ENCODE measurements around the gene VWA8. TPM values are rescaled to one million over a fixed set of nuclear protein-coding genes. Genes with fewer than 3 reads are reported as not detected.

VWA8 gene
- total RNA-seq, 1 experiment from 2014 or later, result 22.6 TPM

DNA sequence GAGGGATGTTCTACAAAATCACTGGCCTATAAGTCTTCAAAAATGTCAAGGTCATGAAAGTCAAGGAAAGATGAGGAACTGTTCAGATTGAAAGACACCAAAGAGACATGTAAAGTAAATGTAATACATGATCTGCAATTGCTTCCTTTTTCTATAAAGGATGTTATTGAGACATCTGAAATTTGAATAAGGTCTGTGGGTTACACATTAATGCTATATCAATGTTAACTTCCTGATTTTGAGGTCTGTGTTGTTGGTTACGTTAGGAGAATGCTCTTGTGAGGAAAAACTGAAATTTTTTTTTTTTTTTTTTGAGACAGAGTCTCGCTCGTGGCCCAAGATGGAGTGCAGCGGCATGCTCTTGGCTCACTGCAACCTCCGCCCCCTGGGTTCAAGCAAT lies 306.1 kb downstream of the VWA8 start:
- CTCF ChIA-PET, result no interaction called here
- no peaks in the 10 kb centered on the region for H3K27me3 ChIP-seq (ENCODE audit: insufficient read depth, low read length)
- H3K9me3 ChIP-seq (ENCODE audit: control insufficient read depth in 1 of 2, insufficient read depth in 1 of 2, low read depth in 1 of 2, low read length in 2 of 2), result no peaks in the 10 kb centered on the region
- no peaks in the 10 kb centered on the region for H3K9me2 ChIP-seq (ENCODE audit: insufficient read depth)
- POLR2A ChIA-PET, result no interaction called here
- peaks cover 9 to 10% of the 10 kb centered on the region in 2 experiments for H3K4me1 ChIP-seq (ENCODE audit: control insufficient read depth in 1 of 2, insufficient read depth in 2 of 2, low read length in 2 of 2)
- H3K27ac ChIP-seq (ENCODE audit: low read depth, low read length), result no peak overlapping the region
- H3K36me3 ChIP-seq (ENCODE audit: control insufficient read depth in 1 of 2, insufficient read depth in 2 of 2, low read length in 2 of 2), result no peaks in the 10 kb centered on the region
- H3K9ac ChIP-seq (ENCODE audit: low read length), result no peak overlapping the region
- intact Hi-C loops (cut with micrococcal nuclease), result loop anchor here (5.0 to 10.0 kb wide), 3 partner anchors 300 to 592 kb away; partner anchors contain the start of gene WBP4
- no peak overlapping the region for H3K4me2 ChIP-seq (ENCODE audit: low read length)
- H3K79me2 ChIP-seq (ENCODE audit: insufficient read depth, low read length), result no peaks in the 10 kb centered on the region
- no peaks in the 10 kb centered on the region for H4K20me1 ChIP-seq (ENCODE audit: insufficient read depth)
- RAD21 ChIA-PET (ENCODE audit: low non-redundant PET in 1 of 2, low total read pairs in 2 of 2, uncharacterized antibody in 2 of 2, unreplicated experiment in 2 of 2), result no interaction called here
- no peak overlapping the region for H2AFZ ChIP-seq (ENCODE audit: low read depth, low read length, poor library complexity, severe bottlenecking)
- ATAC-seq, result no peak
- no peak for DNase-seq (ENCODE audit: low read depth, low spot score)
- H3K4me3 ChIP-seq (replicated peaks in 1 of 2; ENCODE audit: low read depth in 1 of 2, low read length in 2 of 2), result no peak overlapping the region
- BruUV-seq (replicated peaks), result no TSS peak
- TF ChIP-seq EZH2phosphoT487 (IDR thresholded peaks at IDR 0.05; ENCODE audit: borderline replicate concordance) (no peak), EGR1 (IDR thresholded peaks at IDR 0.05; ENCODE audit: low read depth) (no peak), POLR2A (IDR thresholded peaks at IDR 0.05; ENCODE audit: borderline replicate concordance, extremely low read depth, insufficient read depth, insufficient read length) (no peak), YY1 (IDR thresholded peaks at IDR 0.05; ENCODE audit: extremely low read depth, insufficient replicate concordance, low read depth, low read length) (no peak), CEBPB (IDR thresholded peaks at IDR 0.05; ENCODE audit: low read depth) (no peak), SRF (IDR thresholded peaks at IDR 0.05; ENCODE audit: low read depth) (no peak), POLR2AphosphoS5 (IDR thresholded peaks at IDR 0.05; ENCODE audit: low read depth, low read length) (no peak), CBX3 (IDR thresholded peaks at IDR 0.05; ENCODE audit: low read depth) (no peak), ELF1 (IDR thresholded peaks at IDR 0.05; ENCODE audit: borderline replicate concordance, low read depth) (no peak), SIN3A (IDR thresholded peaks at IDR 0.05; ENCODE audit: low read depth) (no peak), TCF7L2 (IDR thresholded peaks at IDR 0.05; ENCODE audit: borderline replicate concordance, extremely low read depth, insufficient read depth, insufficient read length) (no peak), FOSL1 (IDR thresholded peaks at IDR 0.05; ENCODE audit: low read depth) (no peak), EZH2 (IDR thresholded peaks at IDR 0.05) (no peak), ZBTB33 (IDR thresholded peaks at IDR 0.05; ENCODE audit: extremely low read depth, insufficient replicate concordance, low read length) (no peak), ZFX (IDR thresholded peaks at IDR 0.05) (no peak), RAD21 (IDR thresholded peaks at IDR 0.05; ENCODE audit: low read depth) (no peak), ZNF274 (IDR thresholded peaks at IDR 0.05; ENCODE audit: low read depth, low read length) (no peak), SP1 (IDR thresholded peaks at IDR 0.05; ENCODE audit: low read depth) (no peak)
- TF ChIP-seq, protein P1, sequence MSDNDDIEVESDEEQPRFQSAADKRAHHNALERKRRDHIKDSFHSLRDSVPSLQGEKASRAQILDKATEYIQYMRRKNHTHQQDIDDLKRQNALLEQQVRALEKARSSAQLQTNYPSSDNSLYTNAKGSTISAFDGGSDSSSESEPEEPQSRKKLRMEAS (IDR thresholded peaks at IDR 0.05), result no peak
- TF ChIP-seq, protein P2, sequence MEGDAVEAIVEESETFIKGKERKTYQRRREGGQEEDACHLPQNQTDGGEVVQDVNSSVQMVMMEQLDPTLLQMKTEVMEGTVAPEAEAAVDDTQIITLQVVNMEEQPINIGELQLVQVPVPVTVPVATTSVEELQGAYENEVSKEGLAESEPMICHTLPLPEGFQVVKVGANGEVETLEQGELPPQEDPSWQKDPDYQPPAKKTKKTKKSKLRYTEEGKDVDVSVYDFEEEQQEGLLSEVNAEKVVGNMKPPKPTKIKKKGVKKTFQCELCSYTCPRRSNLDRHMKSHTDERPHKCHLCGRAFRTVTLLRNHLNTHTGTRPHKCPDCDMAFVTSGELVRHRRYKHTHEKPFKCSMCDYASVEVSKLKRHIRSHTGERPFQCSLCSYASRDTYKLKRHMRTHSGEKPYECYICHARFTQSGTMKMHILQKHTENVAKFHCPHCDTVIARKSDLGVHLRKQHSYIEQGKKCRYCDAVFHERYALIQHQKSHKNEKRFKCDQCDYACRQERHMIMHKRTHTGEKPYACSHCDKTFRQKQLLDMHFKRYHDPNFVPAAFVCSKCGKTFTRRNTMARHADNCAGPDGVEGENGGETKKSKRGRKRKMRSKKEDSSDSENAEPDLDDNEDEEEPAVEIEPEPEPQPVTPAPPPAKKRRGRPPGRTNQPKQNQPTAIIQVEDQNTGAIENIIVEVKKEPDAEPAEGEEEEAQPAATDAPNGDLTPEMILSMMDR (IDR thresholded peaks at IDR 0.05 in 2 of 3, conservative IDR thresholded peaks at IDR 0.05 in 1 of 3; ENCODE audit: borderline replicate concordance in 1 of 3, insufficient read depth in 1 of 3, low read depth in 2 of 3, low read length in 2 of 3), result no peak

Measured in HCT116 (cell line).